ENCODE data around the gene FIZ1. TPM values are rescaled to one million over a fixed set of nuclear protein-coding genes. Genes with fewer than 3 reads are reported as not detected.

FIZ1 gene, protein sequence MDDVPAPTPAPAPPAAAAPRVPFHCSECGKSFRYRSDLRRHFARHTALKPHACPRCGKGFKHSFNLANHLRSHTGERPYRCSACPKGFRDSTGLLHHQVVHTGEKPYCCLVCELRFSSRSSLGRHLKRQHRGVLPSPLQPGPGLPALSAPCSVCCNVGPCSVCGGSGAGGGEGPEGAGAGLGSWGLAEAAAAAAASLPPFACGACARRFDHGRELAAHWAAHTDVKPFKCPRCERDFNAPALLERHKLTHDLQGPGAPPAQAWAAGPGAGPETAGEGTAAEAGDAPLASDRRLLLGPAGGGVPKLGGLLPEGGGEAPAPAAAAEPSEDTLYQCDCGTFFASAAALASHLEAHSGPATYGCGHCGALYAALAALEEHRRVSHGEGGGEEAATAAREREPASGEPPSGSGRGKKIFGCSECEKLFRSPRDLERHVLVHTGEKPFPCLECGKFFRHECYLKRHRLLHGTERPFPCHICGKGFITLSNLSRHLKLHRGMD
- total RNA-seq (1 to 10 TPM; 2.2 to 2.3 TPM), polyA plus RNA-seq (1 to 10 TPM; 1.1 to 4.3 TPM)

DNA sequence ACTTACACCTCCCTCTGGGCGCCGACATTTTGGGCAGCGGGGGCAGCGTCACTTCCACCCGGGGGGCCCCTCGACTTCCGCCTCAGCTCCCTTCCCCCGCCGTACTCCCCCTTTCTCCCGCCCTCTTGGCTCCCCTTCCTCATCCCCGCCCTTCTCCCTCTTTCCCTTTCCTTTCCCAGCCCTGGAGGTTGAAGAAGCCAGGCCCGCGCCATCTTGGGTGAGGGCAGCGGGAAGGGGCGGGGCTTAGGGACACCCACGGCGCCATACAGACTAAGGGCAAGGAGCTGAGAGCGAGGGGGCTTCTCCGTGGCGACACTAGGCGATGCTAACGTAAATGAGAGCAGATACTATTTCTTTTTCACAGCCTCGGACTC is at the start of gene FIZ1:
Gene FIZ1, minus strand, starts transcription at position 50 of the 374 bp plus-strand sequence. CDS start 1,652 bp downstream, outside the sequence.
- Histone ChIP-seq H3K9me3 (ENCODE audit: control insufficient read depth in 4 of 4, low read length in 3 of 4) (no peaks in the 10 kb centered on the region), H3K4me1 (ENCODE audit: control insufficient read depth in 4 of 4, insufficient read depth in 4 of 4, low read length in 3 of 4) (peaks cover 1 to 12% (median 12%) of the 10 kb centered on the region in 4 donors), H3K4me3 (ENCODE audit: low read depth in 1 of 3, low read length in 3 of 3) (peak within 1 kb of the TSS; percentile 78 to 91 (median 85)), H3K36me3 (ENCODE audit: control insufficient read depth in 4 of 4, insufficient read depth in 3 of 4, low read depth in 1 of 4, low read length in 3 of 4) (peaks cover 0 to 18% (median 8%) of the 10 kb centered on the region in 4 donors), H3K27me3 (ENCODE audit: control insufficient read depth in 4 of 4, insufficient read depth in 4 of 4, low read length in 3 of 4) (no peaks in the 10 kb centered on the region), H3K9ac (ENCODE audit: low read depth in 1 of 2, low read length in 2 of 2) (peak within 1 kb of the TSS; percentile 87 to 89), H3K27ac (ENCODE audit: low read depth in 1 of 2, low read length in 2 of 2) (peak within 1 kb of the TSS; percentile 92 to 96)
- under 1% methylated on average over 23 of the region's 23 CpGs for WGBS
- TF ChIP-seq HNF4A (conservative IDR thresholded peaks at IDR 0.05) (peak in 1 of 2 donors; percentile 14), JUND (IDR thresholded peaks at IDR 0.05) (peak in 1 of 2 donors; percentile 7), YY1 (IDR thresholded peaks at IDR 0.05) (peak; percentile 100), EGR1 (IDR thresholded peaks at IDR 0.05; ENCODE audit: low read depth in 2 of 2) (peak; percentile 60 to 84), TAF1 (conservative IDR thresholded peaks at IDR 0.05) (no peak), NR2F2 (IDR thresholded peaks at IDR 0.05) (peak; percentile 55), SP1 (IDR thresholded peaks at IDR 0.05) (peak; percentile 58), HNF4G (IDR thresholded peaks at IDR 0.05) (no peak), RXRA (IDR thresholded peaks at IDR 0.05) (peak; percentile 38 to 51), RAD21 (IDR thresholded peaks at IDR 0.05) (peak in 1 of 2 donors; percentile 16), FOXA1 (IDR thresholded peaks at IDR 0.05) (peak; percentile 3), GABPA (IDR thresholded peaks at IDR 0.05 in 1 of 2, conservative IDR thresholded peaks at IDR 0.05 in 1 of 2) (peak; percentile 84 to 93), FOXA2 (IDR thresholded peaks at IDR 0.05) (no peak)
- TF ChIP-seq, protein P1, sequence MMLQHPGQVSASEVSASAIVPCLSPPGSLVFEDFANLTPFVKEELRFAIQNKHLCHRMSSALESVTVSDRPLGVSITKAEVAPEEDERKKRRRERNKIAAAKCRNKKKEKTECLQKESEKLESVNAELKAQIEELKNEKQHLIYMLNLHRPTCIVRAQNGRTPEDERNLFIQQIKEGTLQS (IDR thresholded peaks at IDR 0.05): no peak
- TF ChIP-seq, protein P2, sequence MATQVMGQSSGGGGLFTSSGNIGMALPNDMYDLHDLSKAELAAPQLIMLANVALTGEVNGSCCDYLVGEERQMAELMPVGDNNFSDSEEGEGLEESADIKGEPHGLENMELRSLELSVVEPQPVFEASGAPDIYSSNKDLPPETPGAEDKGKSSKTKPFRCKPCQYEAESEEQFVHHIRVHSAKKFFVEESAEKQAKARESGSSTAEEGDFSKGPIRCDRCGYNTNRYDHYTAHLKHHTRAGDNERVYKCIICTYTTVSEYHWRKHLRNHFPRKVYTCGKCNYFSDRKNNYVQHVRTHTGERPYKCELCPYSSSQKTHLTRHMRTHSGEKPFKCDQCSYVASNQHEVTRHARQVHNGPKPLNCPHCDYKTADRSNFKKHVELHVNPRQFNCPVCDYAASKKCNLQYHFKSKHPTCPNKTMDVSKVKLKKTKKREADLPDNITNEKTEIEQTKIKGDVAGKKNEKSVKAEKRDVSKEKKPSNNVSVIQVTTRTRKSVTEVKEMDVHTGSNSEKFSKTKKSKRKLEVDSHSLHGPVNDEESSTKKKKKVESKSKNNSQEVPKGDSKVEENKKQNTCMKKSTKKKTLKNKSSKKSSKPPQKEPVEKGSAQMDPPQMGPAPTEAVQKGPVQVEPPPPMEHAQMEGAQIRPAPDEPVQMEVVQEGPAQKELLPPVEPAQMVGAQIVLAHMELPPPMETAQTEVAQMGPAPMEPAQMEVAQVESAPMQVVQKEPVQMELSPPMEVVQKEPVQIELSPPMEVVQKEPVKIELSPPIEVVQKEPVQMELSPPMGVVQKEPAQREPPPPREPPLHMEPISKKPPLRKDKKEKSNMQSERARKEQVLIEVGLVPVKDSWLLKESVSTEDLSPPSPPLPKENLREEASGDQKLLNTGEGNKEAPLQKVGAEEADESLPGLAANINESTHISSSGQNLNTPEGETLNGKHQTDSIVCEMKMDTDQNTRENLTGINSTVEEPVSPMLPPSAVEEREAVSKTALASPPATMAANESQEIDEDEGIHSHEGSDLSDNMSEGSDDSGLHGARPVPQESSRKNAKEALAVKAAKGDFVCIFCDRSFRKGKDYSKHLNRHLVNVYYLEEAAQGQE (IDR thresholded peaks at IDR 0.05): no peak
- TF ChIP-seq, protein P3, sequence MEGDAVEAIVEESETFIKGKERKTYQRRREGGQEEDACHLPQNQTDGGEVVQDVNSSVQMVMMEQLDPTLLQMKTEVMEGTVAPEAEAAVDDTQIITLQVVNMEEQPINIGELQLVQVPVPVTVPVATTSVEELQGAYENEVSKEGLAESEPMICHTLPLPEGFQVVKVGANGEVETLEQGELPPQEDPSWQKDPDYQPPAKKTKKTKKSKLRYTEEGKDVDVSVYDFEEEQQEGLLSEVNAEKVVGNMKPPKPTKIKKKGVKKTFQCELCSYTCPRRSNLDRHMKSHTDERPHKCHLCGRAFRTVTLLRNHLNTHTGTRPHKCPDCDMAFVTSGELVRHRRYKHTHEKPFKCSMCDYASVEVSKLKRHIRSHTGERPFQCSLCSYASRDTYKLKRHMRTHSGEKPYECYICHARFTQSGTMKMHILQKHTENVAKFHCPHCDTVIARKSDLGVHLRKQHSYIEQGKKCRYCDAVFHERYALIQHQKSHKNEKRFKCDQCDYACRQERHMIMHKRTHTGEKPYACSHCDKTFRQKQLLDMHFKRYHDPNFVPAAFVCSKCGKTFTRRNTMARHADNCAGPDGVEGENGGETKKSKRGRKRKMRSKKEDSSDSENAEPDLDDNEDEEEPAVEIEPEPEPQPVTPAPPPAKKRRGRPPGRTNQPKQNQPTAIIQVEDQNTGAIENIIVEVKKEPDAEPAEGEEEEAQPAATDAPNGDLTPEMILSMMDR (IDR thresholded peaks at IDR 0.05; ENCODE audit: low read depth, low read length, missing input control): no peak
- TF ChIP-seq, protein P4, sequence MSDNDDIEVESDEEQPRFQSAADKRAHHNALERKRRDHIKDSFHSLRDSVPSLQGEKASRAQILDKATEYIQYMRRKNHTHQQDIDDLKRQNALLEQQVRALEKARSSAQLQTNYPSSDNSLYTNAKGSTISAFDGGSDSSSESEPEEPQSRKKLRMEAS (IDR thresholded peaks at IDR 0.05): peak; percentile 77
- TF ChIP-seq, protein P5, sequence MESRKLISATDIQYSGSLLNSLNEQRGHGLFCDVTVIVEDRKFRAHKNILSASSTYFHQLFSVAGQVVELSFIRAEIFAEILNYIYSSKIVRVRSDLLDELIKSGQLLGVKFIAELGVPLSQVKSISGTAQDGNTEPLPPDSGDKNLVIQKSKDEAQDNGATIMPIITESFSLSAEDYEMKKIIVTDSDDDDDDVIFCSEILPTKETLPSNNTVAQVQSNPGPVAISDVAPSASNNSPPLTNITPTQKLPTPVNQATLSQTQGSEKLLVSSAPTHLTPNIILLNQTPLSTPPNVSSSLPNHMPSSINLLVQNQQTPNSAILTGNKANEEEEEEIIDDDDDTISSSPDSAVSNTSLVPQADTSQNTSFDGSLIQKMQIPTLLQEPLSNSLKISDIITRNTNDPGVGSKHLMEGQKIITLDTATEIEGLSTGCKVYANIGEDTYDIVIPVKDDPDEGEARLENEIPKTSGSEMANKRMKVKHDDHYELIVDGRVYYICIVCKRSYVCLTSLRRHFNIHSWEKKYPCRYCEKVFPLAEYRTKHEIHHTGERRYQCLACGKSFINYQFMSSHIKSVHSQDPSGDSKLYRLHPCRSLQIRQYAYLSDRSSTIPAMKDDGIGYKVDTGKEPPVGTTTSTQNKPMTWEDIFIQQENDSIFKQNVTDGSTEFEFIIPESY (IDR thresholded peaks at IDR 0.05): peak; percentile 72
- DNase-seq (ENCODE audit: low spot score): peak; percentile 97

Measured in liver (tissue), 9 donors.